ENCODE data around the gene GIT1. TPM values are rescaled to one million over a fixed set of nuclear protein-coding genes. Genes with fewer than 3 reads are reported as not detected.

Gene GIT1, protein sequence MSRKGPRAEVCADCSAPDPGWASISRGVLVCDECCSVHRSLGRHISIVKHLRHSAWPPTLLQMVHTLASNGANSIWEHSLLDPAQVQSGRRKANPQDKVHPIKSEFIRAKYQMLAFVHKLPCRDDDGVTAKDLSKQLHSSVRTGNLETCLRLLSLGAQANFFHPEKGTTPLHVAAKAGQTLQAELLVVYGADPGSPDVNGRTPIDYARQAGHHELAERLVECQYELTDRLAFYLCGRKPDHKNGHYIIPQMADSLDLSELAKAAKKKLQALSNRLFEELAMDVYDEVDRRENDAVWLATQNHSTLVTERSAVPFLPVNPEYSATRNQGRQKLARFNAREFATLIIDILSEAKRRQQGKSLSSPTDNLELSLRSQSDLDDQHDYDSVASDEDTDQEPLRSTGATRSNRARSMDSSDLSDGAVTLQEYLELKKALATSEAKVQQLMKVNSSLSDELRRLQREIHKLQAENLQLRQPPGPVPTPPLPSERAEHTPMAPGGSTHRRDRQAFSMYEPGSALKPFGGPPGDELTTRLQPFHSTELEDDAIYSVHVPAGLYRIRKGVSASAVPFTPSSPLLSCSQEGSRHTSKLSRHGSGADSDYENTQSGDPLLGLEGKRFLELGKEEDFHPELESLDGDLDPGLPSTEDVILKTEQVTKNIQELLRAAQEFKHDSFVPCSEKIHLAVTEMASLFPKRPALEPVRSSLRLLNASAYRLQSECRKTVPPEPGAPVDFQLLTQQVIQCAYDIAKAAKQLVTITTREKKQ
- total RNA-seq = 10 to 100 TPM in 1 of 2 donors, 1 to 10 TPM in 1; 4.3 to 11.1 TPM
- polyA plus RNA-seq = 1 to 10 TPM; 2.2 to 5.4 TPM

DNA sequence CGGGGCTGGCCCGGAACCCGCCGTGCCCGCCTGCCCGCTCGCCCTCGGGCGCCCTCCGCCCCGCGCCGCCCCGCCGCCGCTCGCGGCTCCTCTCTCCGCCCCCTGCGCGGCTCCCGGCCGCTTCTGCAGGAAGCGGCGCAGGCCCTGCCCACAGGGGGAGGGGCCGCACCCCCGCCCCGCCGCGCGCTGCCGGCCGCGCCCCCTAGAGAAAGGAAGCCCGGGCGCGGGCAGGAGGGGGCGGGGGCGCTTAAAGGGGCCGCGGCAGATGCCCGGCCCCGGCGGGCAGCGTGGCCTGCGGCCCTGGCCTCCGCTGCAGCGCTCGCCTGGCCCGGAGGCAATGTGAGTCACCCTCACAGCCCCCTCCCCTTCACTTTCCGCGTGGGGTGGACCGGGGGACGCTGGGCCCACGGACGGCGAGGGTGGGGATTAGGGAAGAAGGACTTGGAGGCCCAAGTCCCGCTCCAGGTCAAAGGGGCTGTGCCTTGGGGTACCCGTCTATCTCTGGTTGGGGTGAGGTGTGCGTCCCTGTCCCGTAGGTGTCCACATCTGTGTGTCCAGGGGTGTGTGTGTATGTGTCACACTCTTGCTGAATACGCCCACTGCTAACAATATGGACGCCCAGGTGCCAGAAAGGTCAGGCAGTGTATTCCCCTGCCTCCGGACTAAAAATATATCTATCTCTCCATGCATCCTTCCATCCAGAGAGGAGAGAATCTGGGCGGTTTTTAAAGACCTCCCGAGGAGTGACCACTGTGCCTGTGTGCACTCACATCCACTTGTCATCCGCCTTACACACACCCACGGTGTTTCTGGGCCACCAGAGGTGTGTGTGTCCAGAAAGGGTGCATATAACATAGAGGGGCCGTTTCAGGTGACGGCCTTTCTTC lies at the start of gene GIT1:
Gene GIT1, minus strand, starts transcription at position 125 of the 887 bp plus-strand sequence. CDS start 270 bp downstream, outside the sequence.
- Histone ChIP-seq H3K9me3 (ENCODE audit: control insufficient read depth in 4 of 4, low read length in 3 of 4) (no peaks in the 10 kb centered on the region), H3K27ac (ENCODE audit: low read depth in 1 of 2, low read length in 2 of 2) (peak within 1 kb of the TSS; percentile 64 to 72), H3K27me3 (ENCODE audit: control insufficient read depth in 4 of 4, insufficient read depth in 4 of 4, low read length in 3 of 4) (no peaks in the 10 kb centered on the region), H3K9ac (ENCODE audit: low read depth in 1 of 2, low read length in 2 of 2) (peak within 1 kb of the TSS in 1 of 2 donors; percentile 75), H3K4me3 (ENCODE audit: low read depth in 1 of 3, low read length in 3 of 3) (peak within 1 kb of the TSS; percentile 52 to 86 (median 79)), H3K36me3 (ENCODE audit: control insufficient read depth in 4 of 4, insufficient read depth in 3 of 4, low read depth in 1 of 4, low read length in 3 of 4) (no peaks in the 10 kb centered on the region), H3K4me1 (ENCODE audit: control insufficient read depth in 4 of 4, insufficient read depth in 4 of 4, low read length in 3 of 4) (peaks cover 6 to 61% (median 44%) of the 10 kb centered on the region in 4 donors)
- DNase-seq (ENCODE audit: low spot score) = peak; percentile 76
- TF ChIP-seq GABPA (IDR thresholded peaks at IDR 0.05 in 1 of 2, conservative IDR thresholded peaks at IDR 0.05 in 1 of 2) = peak in 1 of 2 donors; percentile 14
- no peak for TF ChIP-seq RXRA (IDR thresholded peaks at IDR 0.05)
- TF ChIP-seq TAF1 (conservative IDR thresholded peaks at IDR 0.05) = no peak
- TF ChIP-seq HNF4A (conservative IDR thresholded peaks at IDR 0.05) = no peak
- TF ChIP-seq, protein P1, sequence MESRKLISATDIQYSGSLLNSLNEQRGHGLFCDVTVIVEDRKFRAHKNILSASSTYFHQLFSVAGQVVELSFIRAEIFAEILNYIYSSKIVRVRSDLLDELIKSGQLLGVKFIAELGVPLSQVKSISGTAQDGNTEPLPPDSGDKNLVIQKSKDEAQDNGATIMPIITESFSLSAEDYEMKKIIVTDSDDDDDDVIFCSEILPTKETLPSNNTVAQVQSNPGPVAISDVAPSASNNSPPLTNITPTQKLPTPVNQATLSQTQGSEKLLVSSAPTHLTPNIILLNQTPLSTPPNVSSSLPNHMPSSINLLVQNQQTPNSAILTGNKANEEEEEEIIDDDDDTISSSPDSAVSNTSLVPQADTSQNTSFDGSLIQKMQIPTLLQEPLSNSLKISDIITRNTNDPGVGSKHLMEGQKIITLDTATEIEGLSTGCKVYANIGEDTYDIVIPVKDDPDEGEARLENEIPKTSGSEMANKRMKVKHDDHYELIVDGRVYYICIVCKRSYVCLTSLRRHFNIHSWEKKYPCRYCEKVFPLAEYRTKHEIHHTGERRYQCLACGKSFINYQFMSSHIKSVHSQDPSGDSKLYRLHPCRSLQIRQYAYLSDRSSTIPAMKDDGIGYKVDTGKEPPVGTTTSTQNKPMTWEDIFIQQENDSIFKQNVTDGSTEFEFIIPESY (IDR thresholded peaks at IDR 0.05) = no peak
- WGBS = 10% methylated on average over 70 of the region's 70 CpGs

DNA sequence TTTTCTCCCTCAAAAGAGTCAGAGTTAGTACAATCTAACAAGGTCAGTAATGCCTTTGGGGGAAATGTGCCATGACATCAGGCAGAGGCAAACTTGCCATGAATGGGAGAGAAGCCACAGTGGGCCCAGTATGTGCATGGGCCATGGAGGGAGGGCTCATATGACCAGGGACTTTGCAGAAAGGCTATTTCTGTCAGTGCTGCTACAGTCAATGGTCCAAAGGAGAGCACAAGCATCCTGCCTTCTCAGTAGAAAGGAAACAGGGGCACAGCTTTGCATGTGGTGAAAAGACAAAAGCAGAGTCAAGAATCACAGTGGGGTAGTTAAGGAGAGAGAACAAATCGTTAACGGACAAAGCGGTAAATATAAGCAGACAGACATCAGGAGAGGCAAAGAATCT lies 44.4 kb upstream of the GIT1 start:
- H3K27ac ChIP-seq (ENCODE audit: low read depth in 1 of 2, low read length in 2 of 2) = no peak overlapping the region
- no peaks in the 10 kb centered on the region for H3K27me3 ChIP-seq (ENCODE audit: control insufficient read depth in 4 of 4, insufficient read depth in 4 of 4, low read length in 3 of 4)
- DNase-seq (ENCODE audit: low spot score) = no peak
- H3K36me3 ChIP-seq (ENCODE audit: control insufficient read depth in 4 of 4, insufficient read depth in 3 of 4, low read depth in 1 of 4, low read length in 3 of 4) = peaks cover 10 to 23% (median 18%) of the 10 kb centered on the region in 4 donors
- TF ChIP-seq RAD21 (IDR thresholded peaks at IDR 0.05) (no peak), EGR1 (IDR thresholded peaks at IDR 0.05; ENCODE audit: low read depth in 2 of 2) (no peak)
- TF ChIP-seq, protein P2, sequence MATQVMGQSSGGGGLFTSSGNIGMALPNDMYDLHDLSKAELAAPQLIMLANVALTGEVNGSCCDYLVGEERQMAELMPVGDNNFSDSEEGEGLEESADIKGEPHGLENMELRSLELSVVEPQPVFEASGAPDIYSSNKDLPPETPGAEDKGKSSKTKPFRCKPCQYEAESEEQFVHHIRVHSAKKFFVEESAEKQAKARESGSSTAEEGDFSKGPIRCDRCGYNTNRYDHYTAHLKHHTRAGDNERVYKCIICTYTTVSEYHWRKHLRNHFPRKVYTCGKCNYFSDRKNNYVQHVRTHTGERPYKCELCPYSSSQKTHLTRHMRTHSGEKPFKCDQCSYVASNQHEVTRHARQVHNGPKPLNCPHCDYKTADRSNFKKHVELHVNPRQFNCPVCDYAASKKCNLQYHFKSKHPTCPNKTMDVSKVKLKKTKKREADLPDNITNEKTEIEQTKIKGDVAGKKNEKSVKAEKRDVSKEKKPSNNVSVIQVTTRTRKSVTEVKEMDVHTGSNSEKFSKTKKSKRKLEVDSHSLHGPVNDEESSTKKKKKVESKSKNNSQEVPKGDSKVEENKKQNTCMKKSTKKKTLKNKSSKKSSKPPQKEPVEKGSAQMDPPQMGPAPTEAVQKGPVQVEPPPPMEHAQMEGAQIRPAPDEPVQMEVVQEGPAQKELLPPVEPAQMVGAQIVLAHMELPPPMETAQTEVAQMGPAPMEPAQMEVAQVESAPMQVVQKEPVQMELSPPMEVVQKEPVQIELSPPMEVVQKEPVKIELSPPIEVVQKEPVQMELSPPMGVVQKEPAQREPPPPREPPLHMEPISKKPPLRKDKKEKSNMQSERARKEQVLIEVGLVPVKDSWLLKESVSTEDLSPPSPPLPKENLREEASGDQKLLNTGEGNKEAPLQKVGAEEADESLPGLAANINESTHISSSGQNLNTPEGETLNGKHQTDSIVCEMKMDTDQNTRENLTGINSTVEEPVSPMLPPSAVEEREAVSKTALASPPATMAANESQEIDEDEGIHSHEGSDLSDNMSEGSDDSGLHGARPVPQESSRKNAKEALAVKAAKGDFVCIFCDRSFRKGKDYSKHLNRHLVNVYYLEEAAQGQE (IDR thresholded peaks at IDR 0.05) = no peak
- TF ChIP-seq, protein P3, sequence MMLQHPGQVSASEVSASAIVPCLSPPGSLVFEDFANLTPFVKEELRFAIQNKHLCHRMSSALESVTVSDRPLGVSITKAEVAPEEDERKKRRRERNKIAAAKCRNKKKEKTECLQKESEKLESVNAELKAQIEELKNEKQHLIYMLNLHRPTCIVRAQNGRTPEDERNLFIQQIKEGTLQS (IDR thresholded peaks at IDR 0.05) = no peak
- H3K4me3 ChIP-seq (ENCODE audit: low read depth in 1 of 3, low read length in 3 of 3) = no peak overlapping the region
- WGBS = 96% methylated on average over 3 of the region's 3 CpGs
- no peak overlapping the region for H3K9ac ChIP-seq (ENCODE audit: low read depth in 1 of 2, low read length in 2 of 2)
- no peaks in the 10 kb centered on the region for H3K4me1 ChIP-seq (ENCODE audit: control insufficient read depth in 4 of 4, insufficient read depth in 4 of 4, low read length in 3 of 4)
- no peaks in the 10 kb centered on the region for H3K9me3 ChIP-seq (ENCODE audit: control insufficient read depth in 4 of 4, low read length in 3 of 4)
